K562 (cell line): ENCODE data around the gene CDC25B. TPM values are rescaled to one million over a fixed set of nuclear protein-coding genes. Genes with fewer than 3 reads are reported as not detected.

Source experiments
- CEBPZ ChIP-seq: fragments of 150-350 bp; IDR thresholded peaks from 2 replicates; pipeline ENCODE4 v1.6.1; 2014; ENCODE audit warnings: low read depth, mild to moderate bottlenecking, low read length, borderline replicate concordance
- EGR1 ChIP-seq: fragments of 450-650 bp; conservative IDR thresholded peaks from 2 replicates; pipeline ENCODE4 v1.6.1; 2017; ENCODE audit warnings: mild to moderate bottlenecking
- HMGN3 ChIP-seq: IDR thresholded peaks from 2 replicates; pipeline ENCODE4 v1.6.1; 2011; ENCODE audit warnings: borderline replicate concordance, low read depth, mild to moderate bottlenecking, mixed read lengths, low read length; ENCODE audit not compliant: insufficient read length; ENCODE audit errors: extremely low read depth
- MECOM ChIP-seq: fragments of 250-450 bp; sonication (Bioruptor Pico); IDR thresholded peaks from 2 replicates; pipeline ENCODE4 v1.8.0; 2022; ENCODE audit warnings: inconsistent platforms
- NFIC ChIP-seq: fragments of 450-650 bp; IDR thresholded peaks from 2 replicates; pipeline ENCODE4 v1.6.1; 2017; ENCODE audit warnings: mild to moderate bottlenecking, inconsistent platforms
- SIX5 ChIP-seq, 2 experiments: IDR thresholded peaks; 2 replicates each; pipeline ENCODE4 v1.6.1; 2011; ENCODE audit warnings: low read length in 2 of 2, borderline replicate concordance in 1 of 2, low read depth in 1 of 2, mild to moderate bottlenecking in 1 of 2, moderate library complexity in 1 of 2; ENCODE audit not compliant: insufficient read depth in 1 of 2
- SRF ChIP-seq, 2 experiments: fragments of 250-450, 450-650 bp in 1 of 2; sonication (Bioruptor Pico) in 1 of 2; sonication (generic) in 1 of 2; formaldehyde crosslinking; IDR thresholded peaks; 2 replicates each; pipeline versions ENCODE4 v1.5.0 to v1.5.1; 2020 to 2022; ENCODE audit warnings: mild to moderate bottlenecking in 1 of 2, missing genetic modification reagents in 1 of 2
- TCF7 ChIP-seq: sonication (generic); IDR thresholded peaks from 2 replicates; pipeline ENCODE4 v1.6.1; 2016; ENCODE audit warnings: antibody characterized with exemption, borderline replicate concordance
- TEAD1 ChIP-seq, 2 experiments: fragments of 450-650 bp in 1 of 2; sonication (generic) in 1 of 2; formaldehyde crosslinking; IDR thresholded peaks; 2 replicates each; pipeline versions ENCODE4 v1.4.0 to v1.8.0; 2020 to 2022; ENCODE audit warnings: mild to moderate bottlenecking in 2 of 2, missing genetic modification reagents in 1 of 2
- THRAP3 ChIP-seq: fragments of 450-650 bp; IDR thresholded peaks from 2 replicates; pipeline ENCODE4 v1.6.1; 2016; ENCODE audit warnings: mild to moderate bottlenecking, inconsistent platforms, borderline replicate concordance
- TRIM24 ChIP-seq, 2 experiments: fragments of 450-650 bp; IDR thresholded peaks; 2 replicates each; pipeline ENCODE4 v1.6.1; 2016
- ZFX ChIP-seq: sonication (generic); formaldehyde crosslinking; IDR thresholded peaks from 2 replicates; pipeline ENCODE4 v1.8.0; 2022; ENCODE audit warnings: mild to moderate bottlenecking, missing genetic modification reagents, moderate library complexity
- ZNF445 ChIP-seq: fragments of 250-450 bp; sonication (Bioruptor Pico); IDR thresholded peaks from 2 replicates; pipeline ENCODE4 v1.4.0; 2020; ENCODE audit warnings: low read depth, mild to moderate bottlenecking, moderate library complexity
- polyA plus RNA-seq, 8 experiments: library from polyadenylated mRNA; depleted of rRNA in 4 of 8; stranded (reverse) in 5 of 8; unstranded in 3 of 8; fragments of >200 nt; fragmentation: Nextera tagmentation in 2 of 8; fragmentation: Illumina TruSeq in 1 of 8; extraction: Ambion mirVana in 2 of 8; extraction: Trizol in 1 of 8; gene quantifications; 2 replicates each; pipeline versions ENCODE4 v1.2.1 to v1.2.3, GENCODE V29; 2011 to 2014; ENCODE audit warnings: inconsistent platforms in 1 of 8, missing spikeins in 1 of 8
- total RNA-seq, 7 experiments: library from RNA; depleted of rRNA in 6 of 7; stranded (reverse); fragments of >200 nt in 6 of 7; fragmentation: Illumina TruSeq in 2 of 7; extraction: Trizol in 2 of 7; gene quantifications; 2 replicates each; pipeline versions ENCODE4 v1.2.1 to v1.2.3, GENCODE V29; 2011 to 2021; ENCODE audit warnings: low replicate concordance in 1 of 7
- TF ChIP-seq, protein P1 (sequence below): sonication (generic); formaldehyde crosslinking; IDR thresholded peaks from 2 replicates; pipeline ENCODE4 v1.4.0; 2020; ENCODE audit warnings: mild to moderate bottlenecking, missing genetic modification reagents
- TF ChIP-seq, protein P2 (sequence below): fragments of 250-450 bp; sonication (Bioruptor Pico); IDR thresholded peaks from 2 replicates; pipeline ENCODE4 v1.9.0; 2021; ENCODE audit warnings: mild to moderate bottlenecking, inconsistent platforms
- TF ChIP-seq, protein P3 (sequence below): fragments of 450-650 bp; conservative IDR thresholded peaks from 2 replicates; pipeline ENCODE4 v1.6.1; 2016; ENCODE audit warnings: missing genetic modification characterization, low read depth, mild to moderate bottlenecking, control low read depth, missing compliant biosample characterization

The CDC25B gene
- total and polyA plus RNA-seq, 9 of the 15 experiments (the other 6 are each of a cell fraction or from before 2014, with no cell fraction given): 2.3 to 35.7 (median 9.5) TPM

DNA sequence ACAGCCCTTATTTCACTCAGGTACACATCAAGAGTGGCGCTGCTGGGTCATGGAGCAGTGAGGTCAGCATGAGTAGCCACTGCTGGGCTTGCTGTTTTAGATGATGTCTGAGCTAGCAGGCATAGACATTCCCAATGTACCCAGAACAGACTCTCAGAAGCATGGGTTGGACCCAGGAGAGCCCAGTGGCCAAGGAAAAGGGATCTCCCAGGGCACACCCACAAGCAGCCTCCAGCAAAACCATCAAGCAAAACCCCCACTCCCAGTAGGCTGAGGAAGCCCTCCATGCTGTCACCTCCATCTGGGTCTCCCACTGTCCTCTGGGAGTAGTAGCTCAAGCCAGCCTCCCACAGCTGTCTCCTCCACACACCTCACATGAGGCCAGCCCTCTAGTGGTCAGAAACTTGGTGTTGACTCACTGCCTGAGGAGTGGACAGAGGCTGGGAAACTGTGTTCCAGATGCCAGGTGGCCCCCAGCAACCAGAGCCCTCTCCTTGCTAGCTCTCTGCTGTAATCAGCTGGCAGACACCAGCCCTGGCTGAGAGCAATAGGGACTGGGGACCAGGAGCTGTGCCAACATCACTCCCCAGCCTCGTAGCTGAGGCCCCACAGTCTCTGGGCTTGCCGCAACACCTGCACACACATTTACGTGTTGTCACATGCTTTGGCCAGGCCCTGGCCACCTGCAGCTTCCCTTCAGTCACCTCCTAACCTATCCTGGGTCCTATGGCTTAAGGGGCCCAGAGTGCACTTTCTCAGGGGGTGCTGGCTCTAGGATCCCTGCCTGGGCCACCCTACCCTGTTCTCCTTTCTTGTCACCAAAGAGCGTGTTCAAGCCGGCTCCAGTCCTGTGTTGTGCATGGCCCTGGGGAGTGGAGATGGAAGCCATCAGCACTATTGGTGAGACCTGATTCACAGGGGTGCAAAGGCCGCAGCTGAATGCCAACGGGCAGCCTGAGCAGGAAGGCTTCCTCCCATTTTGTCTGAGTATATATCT is 22.3 kb downstream of the CDC25B start (continued):
- TF ChIP-seq, protein P1, sequence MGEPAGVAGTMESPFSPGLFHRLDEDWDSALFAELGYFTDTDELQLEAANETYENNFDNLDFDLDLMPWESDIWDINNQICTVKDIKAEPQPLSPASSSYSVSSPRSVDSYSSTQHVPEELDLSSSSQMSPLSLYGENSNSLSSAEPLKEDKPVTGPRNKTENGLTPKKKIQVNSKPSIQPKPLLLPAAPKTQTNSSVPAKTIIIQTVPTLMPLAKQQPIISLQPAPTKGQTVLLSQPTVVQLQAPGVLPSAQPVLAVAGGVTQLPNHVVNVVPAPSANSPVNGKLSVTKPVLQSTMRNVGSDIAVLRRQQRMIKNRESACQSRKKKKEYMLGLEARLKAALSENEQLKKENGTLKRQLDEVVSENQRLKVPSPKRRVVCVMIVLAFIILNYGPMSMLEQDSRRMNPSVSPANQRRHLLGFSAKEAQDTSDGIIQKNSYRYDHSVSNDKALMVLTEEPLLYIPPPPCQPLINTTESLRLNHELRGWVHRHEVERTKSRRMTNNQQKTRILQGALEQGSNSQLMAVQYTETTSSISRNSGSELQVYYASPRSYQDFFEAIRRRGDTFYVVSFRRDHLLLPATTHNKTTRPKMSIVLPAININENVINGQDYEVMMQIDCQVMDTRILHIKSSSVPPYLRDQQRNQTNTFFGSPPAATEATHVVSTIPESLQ (CRISPR knock-in tag): no peak
- no peak for TF ChIP-seq SRF (CRISPR knock-in tag; IDR thresholded peaks at IDR 0.05)
- TF ChIP-seq ZNF445: no peak
- TF ChIP-seq TEAD1 (CRISPR knock-in tag; IDR thresholded peaks at IDR 0.05): no peak
- TF ChIP-seq TCF7: no peak
- TF ChIP-seq THRAP3: no peak
- TF ChIP-seq, protein P2, sequence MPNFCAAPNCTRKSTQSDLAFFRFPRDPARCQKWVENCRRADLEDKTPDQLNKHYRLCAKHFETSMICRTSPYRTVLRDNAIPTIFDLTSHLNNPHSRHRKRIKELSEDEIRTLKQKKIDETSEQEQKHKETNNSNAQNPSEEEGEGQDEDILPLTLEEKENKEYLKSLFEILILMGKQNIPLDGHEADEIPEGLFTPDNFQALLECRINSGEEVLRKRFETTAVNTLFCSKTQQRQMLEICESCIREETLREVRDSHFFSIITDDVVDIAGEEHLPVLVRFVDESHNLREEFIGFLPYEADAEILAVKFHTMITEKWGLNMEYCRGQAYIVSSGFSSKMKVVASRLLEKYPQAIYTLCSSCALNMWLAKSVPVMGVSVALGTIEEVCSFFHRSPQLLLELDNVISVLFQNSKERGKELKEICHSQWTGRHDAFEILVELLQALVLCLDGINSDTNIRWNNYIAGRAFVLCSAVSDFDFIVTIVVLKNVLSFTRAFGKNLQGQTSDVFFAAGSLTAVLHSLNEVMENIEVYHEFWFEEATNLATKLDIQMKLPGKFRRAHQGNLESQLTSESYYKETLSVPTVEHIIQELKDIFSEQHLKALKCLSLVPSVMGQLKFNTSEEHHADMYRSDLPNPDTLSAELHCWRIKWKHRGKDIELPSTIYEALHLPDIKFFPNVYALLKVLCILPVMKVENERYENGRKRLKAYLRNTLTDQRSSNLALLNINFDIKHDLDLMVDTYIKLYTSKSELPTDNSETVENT: no peak
- TF ChIP-seq, protein P3, sequence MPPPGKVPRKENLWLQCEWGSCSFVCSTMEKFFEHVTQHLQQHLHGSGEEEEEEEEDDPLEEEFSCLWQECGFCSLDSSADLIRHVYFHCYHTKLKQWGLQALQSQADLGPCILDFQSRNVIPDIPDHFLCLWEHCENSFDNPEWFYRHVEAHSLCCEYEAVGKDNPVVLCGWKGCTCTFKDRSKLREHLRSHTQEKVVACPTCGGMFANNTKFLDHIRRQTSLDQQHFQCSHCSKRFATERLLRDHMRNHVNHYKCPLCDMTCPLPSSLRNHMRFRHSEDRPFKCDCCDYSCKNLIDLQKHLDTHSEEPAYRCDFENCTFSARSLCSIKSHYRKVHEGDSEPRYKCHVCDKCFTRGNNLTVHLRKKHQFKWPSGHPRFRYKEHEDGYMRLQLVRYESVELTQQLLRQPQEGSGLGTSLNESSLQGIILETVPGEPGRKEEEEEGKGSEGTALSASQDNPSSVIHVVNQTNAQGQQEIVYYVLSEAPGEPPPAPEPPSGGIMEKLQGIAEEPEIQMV (tag): no peak
- TF ChIP-seq MECOM (CRISPR knock-in tag): no peak
- no peak for TF ChIP-seq HMGN3
- TF ChIP-seq CEBPZ: no peak
- TF ChIP-seq SIX5 (IDR thresholded peaks at IDR 0.05; ENCODE audit: borderline replicate concordance in 1 of 2, insufficient read depth in 1 of 2, low read depth in 1 of 2, low read length in 2 of 2): no peak
- no peak for TF ChIP-seq ZFX (CRISPR knock-in tag)
- TF ChIP-seq NFIC: no peak
- no peak for TF ChIP-seq TRIM24 (IDR thresholded peaks at IDR 0.05)
- TF ChIP-seq EGR1: no peak
